Right ventricle myocardium superior (tissue), 1 donor: ENCODE data around the gene SEMA3D. TPM values are rescaled to one million over a fixed set of nuclear protein-coding genes. Genes with fewer than 3 reads are reported as not detected.

Experiments used
- ATAC-seq: fragments of 200-7000 bp; cut with Tn5 transposase; one replicate; pipeline ENCODE4 v1.9.1; 2020; ENCODE audit warnings: mild to moderate bottlenecking; ENCODE audit not compliant: poor library complexity
- DNase-seq: peaks from one replicate; pipeline ENCODE4 v3.0.0-alpha.2; 2020
- intact Hi-C: fragments of 100-400 bp; cut with DNase I; formaldehyde crosslinking; loops from one replicate; pipeline ENCODE4 v1.11.2; 2022
- total RNA-seq: library from RNA; stranded (reverse); fragmentation: NEBNext Ultra II Directional; extraction: Animal tissue kit (Norgen Biotek cat#: 25700); gene quantifications from one replicate; pipeline ENCODE4 v1.2.1, GENCODE V29; 2021
- donor health status: DM: no; HTN: yes; CAD: no; lungs with severe emphysema.

Gene SEMA3D
- total RNA-seq, 1 donor from 2014 or later, result 1.1 TPM

- ATAC-seq, result peak; percentile 43
- DNase-seq, result peak; percentile 38
- intact Hi-C loops, result no loop called here
Observed at GRCh38 chr7:85095366-85095765, 91.5 kb downstream of the SEMA3D start.

GRCh38 chr7:85094046-85094725, 92.7 kb downstream of the SEMA3D start:
- intact Hi-C loops, result no loop called here
- ATAC-seq (peak; percentile 95), DNase-seq (peak; percentile 36)

- ATAC-seq (no peak), DNase-seq (no peak)
- intact Hi-C loops, result no loop called here
Observed at GRCh38 chr7:85091565-85091928, 95.3 kb downstream of the SEMA3D start.

GRCh38 chr7:85090919-85091564, 95.8 kb downstream of the SEMA3D start:
- intact Hi-C loops, result no loop called here
- ATAC-seq, result no peak

GRCh38 chr7:85090143-85090542, 96.7 kb downstream of the SEMA3D start:
- ATAC-seq (peak; percentile 72), DNase-seq (peak; percentile 46)
- intact Hi-C loops, result no loop called here

More at GRCh38 chr7:85090919-85091564, 95.8 kb downstream of the SEMA3D start:
- no peak for DNase-seq

GRCh38 chr7:85081846-85082245, 105.0 kb downstream of the SEMA3D start:
- ATAC-seq (no peak), DNase-seq (no peak)
- intact Hi-C loops, result no loop called here

- DNase-seq, result no peak
- no peak for ATAC-seq
- intact Hi-C loops, result no loop called here
Observed at GRCh38 chr7:85081392-85081791, 105.5 kb downstream of the SEMA3D start.

GRCh38 chr7:85079434-85079833, 107.4 kb downstream of the SEMA3D start:
- DNase-seq (no peak), ATAC-seq (no peak)
- intact Hi-C loops, result no loop called here

- DNase-seq, result no peak
- no peak for ATAC-seq
- intact Hi-C loops, result no loop called here
Observed at GRCh38 chr7:85078181-85078580, 108.7 kb downstream of the SEMA3D start.

- DNase-seq, result no peak
- ATAC-seq, result no peak
- intact Hi-C loops, result no loop called here
Observed at GRCh38 chr7:85075864-85076263, 111.0 kb downstream of the SEMA3D start.

- DNase-seq (no peak), ATAC-seq (no peak)
- intact Hi-C loops, result no loop called here
Observed at GRCh38 chr7:85074992-85075391, 111.9 kb downstream of the SEMA3D start.

GRCh38 chr7:85074016-85074415, 112.8 kb downstream of the SEMA3D start:
- DNase-seq (no peak), ATAC-seq (no peak)
- intact Hi-C loops, result no loop called here

GRCh38 chr7:85070967-85071628, 115.8 kb downstream of the SEMA3D start:
- intact Hi-C loops, result no loop called here
- ATAC-seq (no peak), DNase-seq (no peak)

- ATAC-seq, result peak; percentile 82
- intact Hi-C loops, result no loop called here
- DNase-seq, result no peak
Observed at GRCh38 chr7:85068799-85069198, 118.1 kb downstream of the SEMA3D start.

GRCh38 chr7:85067371-85067770, 119.5 kb downstream of the SEMA3D start:
- intact Hi-C loops, result no loop called here
- ATAC-seq (no peak), DNase-seq (no peak)

GRCh38 chr7:85065888-85066485, 120.9 kb downstream of the SEMA3D start:
- intact Hi-C loops, result no loop called here
- DNase-seq, result no peak
- no peak for ATAC-seq

GRCh38 chr7:85065306-85065705, 121.5 kb downstream of the SEMA3D start:
- intact Hi-C loops, result no loop called here

GRCh38 chr7:85062651-85063050, 124.2 kb downstream of the SEMA3D start:
- intact Hi-C loops, result no loop called here
- no peak for ATAC-seq
- no peak for DNase-seq

More at GRCh38 chr7:85065306-85065705, 121.5 kb downstream of the SEMA3D start:
- DNase-seq (no peak), ATAC-seq (peak; percentile 80)

- no peak for DNase-seq
- no peak for ATAC-seq
- intact Hi-C loops, result no loop called here
Observed at GRCh38 chr7:85061456-85061855, 125.4 kb downstream of the SEMA3D start.

- no peak for DNase-seq
- intact Hi-C loops, result no loop called here
Observed at GRCh38 chr7:85060696-85061095, 126.2 kb downstream of the SEMA3D start.

More at GRCh38 chr7:85060696-85061095, 126.2 kb downstream of the SEMA3D start:
- ATAC-seq, result no peak
